Fibroblast of lung (primary cell): ENCODE data around the gene PRKCQ. TPM values are rescaled to one million over a fixed set of nuclear protein-coding genes. Genes with fewer than 3 reads are reported as not detected.

Source experiments
- DNase-seq, 2 donors: peaks; one replicate each; pipeline versions ENCODE4 v3.0.0 to v3.0.0-alpha.2; 2010; ENCODE audit warnings: low read depth in 2 of 2
- H2AFZ ChIP-seq: 2 replicates; pipeline ENCODE4 v1.5.1; 2012; ENCODE audit warnings: low read length, control low read depth, inconsistent platforms
- H3K27ac ChIP-seq: 2 replicates; pipeline ENCODE4 v1.5.1; 2011; ENCODE audit warnings: low read length, control low read depth; ENCODE audit not compliant: insufficient read depth
- H3K27me3 ChIP-seq: 2 replicates; pipeline ENCODE4 v1.5.1; 2011; ENCODE audit warnings: mild to moderate bottlenecking, low read length; ENCODE audit not compliant: control insufficient read depth, insufficient read depth
- H3K36me3 ChIP-seq: 2 replicates; pipeline ENCODE4 v1.5.1; 2011; ENCODE audit warnings: low read length; ENCODE audit not compliant: control insufficient read depth, insufficient read depth
- H3K4me1 ChIP-seq: 2 replicates; pipeline ENCODE4 v1.5.1; 2011; ENCODE audit warnings: low read length; ENCODE audit not compliant: control insufficient read depth, insufficient read depth; ENCODE audit errors: extremely low read depth
- H3K4me2 ChIP-seq: 2 replicates; pipeline ENCODE4 v1.5.1; 2011; ENCODE audit warnings: low read length, control low read depth; ENCODE audit not compliant: insufficient read depth; ENCODE audit errors: extremely low read depth
- H3K4me3 ChIP-seq, 4 experiments: fragments of 200-600 bp in 1 of 4; sonication (generic) in 1 of 4; replicated peaks in 1 of 4; 2 replicates each; pipeline ENCODE4 v1.5.1; 2011 to 2016; ENCODE audit warnings: low read length in 4 of 4, low read depth in 3 of 4, mild to moderate bottlenecking in 3 of 4, control low read depth in 2 of 4, inconsistent platforms in 1 of 4, mixed read lengths in 1 of 4; ENCODE audit not compliant: insufficient read depth in 1 of 4; ENCODE audit errors: control extremely low read depth in 1 of 4
- H3K79me2 ChIP-seq: 2 replicates; pipeline ENCODE4 v1.5.1; 2012; ENCODE audit warnings: mild to moderate bottlenecking, low read length, inconsistent platforms; ENCODE audit not compliant: control insufficient read depth, insufficient read depth
- H3K9ac ChIP-seq: 2 replicates; pipeline ENCODE4 v1.5.1; 2011; ENCODE audit warnings: mild to moderate bottlenecking, low read length, control low read depth; ENCODE audit not compliant: insufficient read depth
- H3K9me3 ChIP-seq: 2 replicates; pipeline ENCODE4 v1.5.1; 2012; ENCODE audit warnings: low read depth, low read length; ENCODE audit not compliant: control insufficient read depth, insufficient read depth
- H4K20me1 ChIP-seq: 2 replicates; pipeline ENCODE4 v1.5.1; 2011; ENCODE audit warnings: low read length; ENCODE audit not compliant: control insufficient read depth, insufficient read depth; ENCODE audit errors: extremely low read depth
- EZH2 ChIP-seq: IDR thresholded peaks from 2 replicates; pipeline ENCODE4 v1.5.1; 2012; ENCODE audit warnings: low read length, control low read depth, mild to moderate bottlenecking; ENCODE audit errors: missing control alignments
- polyA plus RNA-seq, 2 donors: library from polyadenylated mRNA; depleted of rRNA in 1 of 2; stranded (reverse) in 1 of 2; unstranded in 1 of 2; fragments of >200 nt; gene quantifications; 2 replicates each; pipeline ENCODE4 v1.2.1, GENCODE V29; 2011 to 2012; ENCODE audit warnings: missing spikeins in 1 of 2
- total RNA-seq: library from RNA; depleted of rRNA; stranded (reverse); fragments of >200 nt; gene quantifications from 2 replicates; pipeline ENCODE4 v1.2.1, GENCODE V29; 2014
- TF ChIP-seq, protein P1 (sequence below), 2 donors: IDR thresholded peaks in 1 of 2; conservative IDR thresholded peaks in 1 of 2; 1 replicate in 1 of 2; 2 replicates in 1 of 2; pipeline ENCODE4 v1.5.1; 2011 to 2012; ENCODE audit warnings: low read length in 2 of 2, control low read depth in 1 of 2, inconsistent platforms in 1 of 2, low read depth in 1 of 2, mild to moderate bottlenecking in 1 of 2

The PRKCQ gene
- total and polyA plus RNA-seq, 2 donors (not counting 1 experiment from before 2014, with no cell fraction given) = under 0.01 to 0.01 TPM

DNA sequence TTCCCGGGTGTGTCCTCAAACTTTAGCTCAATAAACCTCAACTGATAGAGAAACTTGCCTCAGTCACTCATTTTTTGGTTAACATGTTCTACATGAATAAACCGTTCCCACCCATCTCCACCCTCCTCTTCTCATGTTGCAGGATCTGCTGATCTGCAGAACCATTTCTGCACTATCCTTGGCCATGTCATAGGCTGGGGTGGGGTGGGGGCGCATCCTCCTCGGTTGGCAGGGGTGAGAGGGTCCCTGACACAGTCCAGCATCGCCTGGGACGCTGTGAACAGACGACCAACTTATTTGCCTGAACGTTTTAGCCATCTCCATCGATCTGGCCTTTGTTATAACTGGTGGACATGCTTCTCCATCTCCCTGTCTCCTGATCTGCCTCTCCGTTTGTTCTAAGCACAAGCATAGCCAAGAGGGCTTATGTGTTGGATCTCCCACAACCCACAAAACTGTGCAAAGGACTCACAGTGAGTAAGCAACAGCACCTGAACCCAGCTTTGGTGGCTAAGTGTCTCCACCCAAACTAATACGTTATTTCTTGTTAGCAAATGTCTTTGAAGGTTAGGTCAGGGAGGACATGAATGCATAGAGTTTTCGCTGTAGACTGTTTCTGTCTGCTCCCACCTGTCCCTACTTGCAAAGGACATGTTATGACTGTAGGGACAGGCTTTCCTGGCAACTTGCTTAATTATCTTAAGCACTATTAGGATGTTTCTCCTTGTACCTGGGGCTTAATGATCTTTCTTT, 51.7 kb downstream of the PRKCQ start:
- Histone ChIP-seq H3K27ac (no peak overlapping the region), H4K20me1 (no peaks in the 10 kb centered on the region), H3K36me3 (no peaks in the 10 kb centered on the region), H3K9ac (no peak overlapping the region), H2AFZ (no peak overlapping the region), H3K9me3 (no peaks in the 10 kb centered on the region), H3K4me2 (no peak overlapping the region), H3K27me3 (no peaks in the 10 kb centered on the region), H3K4me3 (no peak overlapping the region), H3K4me1 (no peaks in the 10 kb centered on the region), H3K79me2 (no peaks in the 10 kb centered on the region)
- TF ChIP-seq EZH2 = no peak
- TF ChIP-seq, protein P1, sequence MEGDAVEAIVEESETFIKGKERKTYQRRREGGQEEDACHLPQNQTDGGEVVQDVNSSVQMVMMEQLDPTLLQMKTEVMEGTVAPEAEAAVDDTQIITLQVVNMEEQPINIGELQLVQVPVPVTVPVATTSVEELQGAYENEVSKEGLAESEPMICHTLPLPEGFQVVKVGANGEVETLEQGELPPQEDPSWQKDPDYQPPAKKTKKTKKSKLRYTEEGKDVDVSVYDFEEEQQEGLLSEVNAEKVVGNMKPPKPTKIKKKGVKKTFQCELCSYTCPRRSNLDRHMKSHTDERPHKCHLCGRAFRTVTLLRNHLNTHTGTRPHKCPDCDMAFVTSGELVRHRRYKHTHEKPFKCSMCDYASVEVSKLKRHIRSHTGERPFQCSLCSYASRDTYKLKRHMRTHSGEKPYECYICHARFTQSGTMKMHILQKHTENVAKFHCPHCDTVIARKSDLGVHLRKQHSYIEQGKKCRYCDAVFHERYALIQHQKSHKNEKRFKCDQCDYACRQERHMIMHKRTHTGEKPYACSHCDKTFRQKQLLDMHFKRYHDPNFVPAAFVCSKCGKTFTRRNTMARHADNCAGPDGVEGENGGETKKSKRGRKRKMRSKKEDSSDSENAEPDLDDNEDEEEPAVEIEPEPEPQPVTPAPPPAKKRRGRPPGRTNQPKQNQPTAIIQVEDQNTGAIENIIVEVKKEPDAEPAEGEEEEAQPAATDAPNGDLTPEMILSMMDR (conservative IDR thresholded peaks at IDR 0.05 in 1 of 2, IDR thresholded peaks at IDR 0.05 in 1 of 2; ENCODE audit: low read depth in 1 of 2, low read length in 2 of 2) = no peak
- DNase-seq = no peak

DNA sequence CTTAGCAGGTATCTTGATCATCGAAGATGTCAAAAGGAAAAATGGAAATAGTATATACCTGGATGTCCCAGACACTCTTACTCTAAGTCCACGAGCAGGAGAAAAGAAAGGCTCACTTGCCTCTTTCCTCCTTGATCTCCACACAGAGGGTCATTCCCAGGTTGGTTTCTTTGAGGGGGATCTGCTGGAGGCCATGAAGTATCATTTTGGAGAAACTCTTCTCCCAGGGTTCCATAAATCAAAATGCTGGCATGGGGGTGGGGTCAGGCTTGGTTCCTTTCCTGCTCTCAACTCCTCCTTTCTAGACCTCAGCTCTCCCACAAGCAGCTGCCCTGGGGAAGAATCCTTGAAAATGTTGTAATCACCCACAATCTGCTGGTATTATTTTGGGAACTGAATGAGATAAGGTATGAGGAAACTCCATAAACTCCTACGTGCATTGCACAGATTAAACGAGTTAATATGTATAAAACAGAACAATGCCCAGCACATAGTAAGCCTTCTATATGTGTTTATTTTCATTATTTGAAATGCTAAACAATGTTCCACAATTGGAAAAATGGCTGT, 54.4 kb downstream of the PRKCQ start:
- H4K20me1 ChIP-seq = no peaks in the 10 kb centered on the region
- DNase-seq = no peak

DNA sequence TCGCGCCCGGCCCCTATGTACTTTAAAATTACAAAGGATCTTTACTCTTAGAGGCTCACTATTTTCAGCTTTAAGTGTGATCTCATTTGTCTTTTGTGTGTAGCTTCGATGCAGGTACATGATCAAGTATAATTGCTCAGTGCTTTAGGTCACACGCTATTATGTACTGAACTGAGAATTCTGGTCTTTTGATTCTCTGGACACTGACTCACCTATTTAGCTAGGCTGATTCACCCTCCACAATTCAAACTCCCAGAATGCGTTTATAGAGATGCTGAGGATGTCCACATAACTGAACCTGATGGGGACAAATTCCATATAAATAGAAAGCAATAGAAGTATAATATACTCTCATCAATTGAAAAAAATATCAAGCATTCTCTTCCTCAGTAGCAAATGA, 57.8 kb downstream of the PRKCQ start:
- H2AFZ ChIP-seq = no peak overlapping the region
- no peak overlapping the region for H3K27ac ChIP-seq
- TF ChIP-seq EZH2 = no peak
- TF ChIP-seq, protein P1 (conservative IDR thresholded peaks at IDR 0.05 in 1 of 2, IDR thresholded peaks at IDR 0.05 in 1 of 2; ENCODE audit: low read depth in 1 of 2, low read length in 2 of 2) = no peak
- no peak overlapping the region for H3K9ac ChIP-seq
- DNase-seq = peak in 1 of 2 donors; percentile 10
- no peaks in the 10 kb centered on the region for H3K36me3 ChIP-seq
- H3K4me1 ChIP-seq = no peaks in the 10 kb centered on the region
- H3K9me3 ChIP-seq = no peaks in the 10 kb centered on the region
- H4K20me1 ChIP-seq = no peaks in the 10 kb centered on the region
- no peaks in the 10 kb centered on the region for H3K27me3 ChIP-seq
- no peak overlapping the region for H3K4me3 ChIP-seq
- no peaks in the 10 kb centered on the region for H3K79me2 ChIP-seq
- H3K4me2 ChIP-seq = no peak overlapping the region

More for the DNA sequence above, 54.4 kb downstream of the PRKCQ start:
- H3K4me3 ChIP-seq = no peak overlapping the region
- H2AFZ ChIP-seq = no peak overlapping the region
- H3K9me3 ChIP-seq = no peaks in the 10 kb centered on the region
- no peak overlapping the region for H3K4me2 ChIP-seq
- no peaks in the 10 kb centered on the region for H3K4me1 ChIP-seq
- H3K36me3 ChIP-seq = no peaks in the 10 kb centered on the region
- no peaks in the 10 kb centered on the region for H3K27me3 ChIP-seq
- no peak overlapping the region for H3K9ac ChIP-seq
- H3K79me2 ChIP-seq = no peaks in the 10 kb centered on the region
- TF ChIP-seq, protein P1 (conservative IDR thresholded peaks at IDR 0.05 in 1 of 2, IDR thresholded peaks at IDR 0.05 in 1 of 2; ENCODE audit: low read depth in 1 of 2, low read length in 2 of 2) = no peak
- TF ChIP-seq EZH2 = no peak
- H3K27ac ChIP-seq = no peak overlapping the region
